ENCODE measurements around the gene ATP6V0A4.

ATP6V0A4 gene

DNA sequence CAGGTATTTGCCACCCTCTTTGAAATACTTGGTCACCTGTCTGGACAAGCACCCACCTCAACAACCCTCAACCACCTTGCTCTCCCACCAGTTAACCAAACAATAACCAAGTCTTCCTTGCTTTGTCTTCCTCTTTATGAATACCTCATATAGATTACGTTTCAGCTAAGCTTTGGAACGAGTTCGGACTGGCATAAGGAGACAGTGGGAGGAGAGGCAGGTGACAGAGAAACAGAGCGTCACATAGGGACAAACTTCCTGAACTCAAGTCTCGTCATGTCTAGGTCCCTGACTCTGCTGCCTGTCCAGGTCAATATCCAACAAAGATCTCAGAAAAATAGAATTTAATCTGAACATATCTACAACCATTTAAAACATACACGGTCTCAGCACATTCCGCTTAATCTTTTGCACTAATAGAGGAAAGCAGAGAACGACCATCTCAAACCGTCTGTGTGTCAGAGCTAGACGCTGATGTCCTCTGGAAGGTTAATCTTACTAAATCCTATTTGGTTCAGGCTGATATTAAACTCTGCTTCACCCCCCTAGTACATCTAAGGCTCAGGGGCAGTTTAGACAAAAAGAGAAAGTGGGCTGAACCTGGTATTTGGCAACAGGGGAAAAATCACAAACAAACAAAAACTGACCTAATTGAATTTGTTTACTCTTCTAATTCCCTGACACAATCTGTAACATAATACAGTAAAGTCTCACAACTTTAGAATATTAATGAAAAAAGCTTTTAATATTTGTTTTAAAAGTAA is 70.5 kb downstream of the ATP6V0A4 start:
- Histone ChIP-seq H3K79me2 (ENCODE audit: control insufficient read depth, insufficient read depth, low read length) (no peaks in the 10 kb centered on the region), H3K27me3 (ENCODE audit: insufficient read depth, low read length, poor library complexity) (no peaks in the 10 kb centered on the region), H4K8ac (ENCODE audit: low read depth, low read length) (no peak overlapping the region)

GRCh38 chr7:138726288-138726687 is 71.7 kb downstream of the ATP6V0A4 start:
- Histone ChIP-seq H3K79me1 (ENCODE audit: low read length) (no peaks in the 10 kb centered on the region), H2BK120ac (ENCODE audit: low read depth, low read length) (no peak overlapping the region), H3K36me3 (ENCODE audit: control insufficient read depth, insufficient read depth, low read length) (no peaks in the 10 kb centered on the region), H3K4me1 (ENCODE audit: control insufficient read depth, low read depth, low read length) (no peaks in the 10 kb centered on the region), H3K18ac (ENCODE audit: low read length) (no peak overlapping the region), H3K79me2 (ENCODE audit: control insufficient read depth, insufficient read depth, low read length) (no peaks in the 10 kb centered on the region), H2AK5ac (ENCODE audit: low read length) (no peak overlapping the region), H2BK15ac (replicated peaks; ENCODE audit: low read depth) (no peak overlapping the region), H3K27ac (ENCODE audit: low read depth, low read length) (no peak overlapping the region), H3K23ac (ENCODE audit: low read length) (no peak overlapping the region), H3K4ac (ENCODE audit: low read depth, low read length) (no peak overlapping the region), H4K8ac (ENCODE audit: low read depth, low read length) (no peak overlapping the region), H3K4me3 (ENCODE audit: low read length) (no peak overlapping the region), H3K56ac (ENCODE audit: low read length) (no peak overlapping the region), H3K27me3 (ENCODE audit: insufficient read depth, low read length, poor library complexity) (no peaks in the 10 kb centered on the region), H4K5ac (ENCODE audit: low read length) (no peak overlapping the region), H2BK5ac (ENCODE audit: low read length) (no peak overlapping the region), H3K4me2 (ENCODE audit: low read length) (no peak overlapping the region), H3K9ac (ENCODE audit: low read length) (no peak overlapping the region)
- DNase-seq = no peak
- no CpG with 5 or more reads among the region's 9 CpGs for WGBS (ENCODE audit: extremely low coverage, insufficient coverage, low lambda C conversion rate)

More for the DNA sequence above, 70.5 kb downstream of the ATP6V0A4 start:
- H4K5ac ChIP-seq (ENCODE audit: low read length) = no peak overlapping the region
- no peaks in the 10 kb centered on the region for H3K4me1 ChIP-seq (ENCODE audit: control insufficient read depth, low read depth, low read length)
- no peak overlapping the region for H3K23ac ChIP-seq (ENCODE audit: low read length)
- H3K4me3 ChIP-seq (ENCODE audit: low read length) = no peak overlapping the region
- H3K36me3 ChIP-seq (ENCODE audit: control insufficient read depth, insufficient read depth, low read length) = no peaks in the 10 kb centered on the region
- DNase-seq = no peak
- H2AK5ac ChIP-seq (ENCODE audit: low read length) = no peak overlapping the region
- no peak overlapping the region for H3K4me2 ChIP-seq (ENCODE audit: low read length)
- no peak overlapping the region for H2BK120ac ChIP-seq (ENCODE audit: low read depth, low read length)
- H3K27ac ChIP-seq (ENCODE audit: low read depth, low read length) = no peak overlapping the region
- no peak overlapping the region for H2BK5ac ChIP-seq (ENCODE audit: low read length)
- H3K9ac ChIP-seq (ENCODE audit: low read length) = no peak overlapping the region
- no CpG with 5 or more reads among the region's 10 CpGs for WGBS (ENCODE audit: extremely low coverage, insufficient coverage, low lambda C conversion rate)
- no peak overlapping the region for H3K18ac ChIP-seq (ENCODE audit: low read length)
- H3K79me1 ChIP-seq (ENCODE audit: low read length) = no peaks in the 10 kb centered on the region
- H2BK15ac ChIP-seq (replicated peaks; ENCODE audit: low read depth) = no peak overlapping the region
- H3K4ac ChIP-seq (ENCODE audit: low read depth, low read length) = no peak overlapping the region
- no peak overlapping the region for H3K56ac ChIP-seq (ENCODE audit: low read length)

GRCh38 chr7:138720286-138720685 is 77.7 kb downstream of the ATP6V0A4 start:
- no CpG with 5 or more reads among the region's 4 CpGs for WGBS (ENCODE audit: extremely low coverage, insufficient coverage, low lambda C conversion rate)

GRCh38 chr7:138716889-138717288 is 81.1 kb downstream of the ATP6V0A4 start:
- Histone ChIP-seq H4K5ac (ENCODE audit: low read length) (no peak overlapping the region), H3K79me2 (ENCODE audit: control insufficient read depth, insufficient read depth, low read length) (no peaks in the 10 kb centered on the region), H3K4ac (ENCODE audit: low read depth, low read length) (no peak overlapping the region), H2BK120ac (ENCODE audit: low read depth, low read length) (no peak overlapping the region), H3K36me3 (ENCODE audit: control insufficient read depth, insufficient read depth, low read length) (no peaks in the 10 kb centered on the region), H2BK5ac (ENCODE audit: low read length) (no peak overlapping the region), H3K4me3 (ENCODE audit: low read length) (no peak overlapping the region), H2AK5ac (ENCODE audit: low read length) (no peak overlapping the region), H3K56ac (ENCODE audit: low read length) (no peak overlapping the region), H3K4me2 (ENCODE audit: low read length) (no peak overlapping the region), H3K4me1 (ENCODE audit: control insufficient read depth, low read depth, low read length) (no peaks in the 10 kb centered on the region), H3K23ac (ENCODE audit: low read length) (no peak overlapping the region), H3K9ac (ENCODE audit: low read length) (no peak overlapping the region), H3K79me1 (ENCODE audit: low read length) (no peaks in the 10 kb centered on the region), H3K27me3 (ENCODE audit: insufficient read depth, low read length, poor library complexity) (no peaks in the 10 kb centered on the region), H3K27ac (ENCODE audit: low read depth, low read length) (no peak overlapping the region), H4K8ac (ENCODE audit: low read depth, low read length) (no peak overlapping the region), H3K18ac (ENCODE audit: low read length) (no peak overlapping the region), H2BK15ac (replicated peaks; ENCODE audit: low read depth) (no peak overlapping the region)
- no CpG with 5 or more reads among the region's 7 CpGs for WGBS (ENCODE audit: extremely low coverage, insufficient coverage, low lambda C conversion rate)
- no peak for DNase-seq

More at GRCh38 chr7:138720286-138720685, 77.7 kb downstream of the ATP6V0A4 start:
- no peaks in the 10 kb centered on the region for H3K27me3 ChIP-seq (ENCODE audit: insufficient read depth, low read length, poor library complexity)
- no peak overlapping the region for H2AK5ac ChIP-seq (ENCODE audit: low read length)
- H3K56ac ChIP-seq (ENCODE audit: low read length) = no peak overlapping the region
- H4K5ac ChIP-seq (ENCODE audit: low read length) = no peak overlapping the region
- no peak overlapping the region for H4K8ac ChIP-seq (ENCODE audit: low read depth, low read length)
- no peaks in the 10 kb centered on the region for H3K79me1 ChIP-seq (ENCODE audit: low read length)
- H3K4me2 ChIP-seq (ENCODE audit: low read length) = no peak overlapping the region
- no peak for DNase-seq
- H3K18ac ChIP-seq (ENCODE audit: low read length) = no peak overlapping the region
- no peak overlapping the region for H2BK15ac ChIP-seq (replicated peaks; ENCODE audit: low read depth)
- no peak overlapping the region for H3K27ac ChIP-seq (ENCODE audit: low read depth, low read length)
- H3K4me1 ChIP-seq (ENCODE audit: control insufficient read depth, low read depth, low read length) = no peaks in the 10 kb centered on the region
- H3K23ac ChIP-seq (ENCODE audit: low read length) = no peak overlapping the region
- no peak overlapping the region for H3K9ac ChIP-seq (ENCODE audit: low read length)
- H3K4ac ChIP-seq (ENCODE audit: low read depth, low read length) = no peak overlapping the region
- no peak overlapping the region for H2BK120ac ChIP-seq (ENCODE audit: low read depth, low read length)
- H3K4me3 ChIP-seq (ENCODE audit: low read length) = no peak overlapping the region
- no peaks in the 10 kb centered on the region for H3K36me3 ChIP-seq (ENCODE audit: control insufficient read depth, insufficient read depth, low read length)
- H2BK5ac ChIP-seq (ENCODE audit: low read length) = no peak overlapping the region
- H3K79me2 ChIP-seq (ENCODE audit: control insufficient read depth, insufficient read depth, low read length) = no peaks in the 10 kb centered on the region

DNA sequence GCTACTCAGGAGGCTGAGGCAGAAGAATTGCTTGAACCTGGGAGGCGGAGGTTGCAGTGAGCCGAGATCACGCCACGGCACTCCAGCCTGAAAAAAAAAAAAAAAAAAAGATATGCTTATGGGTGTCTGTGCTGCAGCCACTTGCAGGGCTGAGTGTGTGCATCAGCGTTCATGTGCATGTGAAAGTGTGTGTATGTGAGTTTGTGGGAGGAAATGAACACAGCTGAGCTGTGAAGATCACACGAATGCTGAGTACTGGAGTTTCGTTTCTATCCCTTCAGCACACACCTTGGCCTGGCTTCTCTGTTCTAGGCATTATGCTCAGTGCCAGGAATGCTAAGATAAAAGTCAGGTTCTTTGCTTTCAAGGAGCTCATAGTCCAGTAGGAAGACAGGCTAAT is 84.8 kb downstream of the ATP6V0A4 start:
- no peak overlapping the region for H3K18ac ChIP-seq (ENCODE audit: low read length)
- H3K4me3 ChIP-seq (ENCODE audit: low read length) = no peak overlapping the region
- no peaks in the 10 kb centered on the region for H3K79me2 ChIP-seq (ENCODE audit: control insufficient read depth, insufficient read depth, low read length)
- H4K8ac ChIP-seq (ENCODE audit: low read depth, low read length) = no peak overlapping the region
- no peak overlapping the region for H3K27ac ChIP-seq (ENCODE audit: low read depth, low read length)
- no peak overlapping the region for H3K9ac ChIP-seq (ENCODE audit: low read length)
- no peak overlapping the region for H2BK5ac ChIP-seq (ENCODE audit: low read length)
- no peak overlapping the region for H3K4ac ChIP-seq (ENCODE audit: low read depth, low read length)
- H2BK15ac ChIP-seq (replicated peaks; ENCODE audit: low read depth) = no peak overlapping the region
- no peaks in the 10 kb centered on the region for H3K79me1 ChIP-seq (ENCODE audit: low read length)
- no peak overlapping the region for H3K56ac ChIP-seq (ENCODE audit: low read length)
- no CpG with 5 or more reads among the region's 7 CpGs for WGBS (ENCODE audit: extremely low coverage, insufficient coverage, low lambda C conversion rate)
- H3K4me1 ChIP-seq (ENCODE audit: control insufficient read depth, low read depth, low read length) = no peaks in the 10 kb centered on the region
- H2BK120ac ChIP-seq (ENCODE audit: low read depth, low read length) = no peak overlapping the region
- no peaks in the 10 kb centered on the region for H3K27me3 ChIP-seq (ENCODE audit: insufficient read depth, low read length, poor library complexity)
- H2AK5ac ChIP-seq (ENCODE audit: low read length) = no peak overlapping the region
- no peak overlapping the region for H4K5ac ChIP-seq (ENCODE audit: low read length)
- DNase-seq = no peak
- no peaks in the 10 kb centered on the region for H3K36me3 ChIP-seq (ENCODE audit: control insufficient read depth, insufficient read depth, low read length)
- no peak overlapping the region for H3K4me2 ChIP-seq (ENCODE audit: low read length)
- no peak overlapping the region for H3K23ac ChIP-seq (ENCODE audit: low read length)

GRCh38 chr7:138712652-138713051 is 85.3 kb downstream of the ATP6V0A4 start:
- Histone ChIP-seq H3K36me3 (ENCODE audit: control insufficient read depth, insufficient read depth, low read length) (no peaks in the 10 kb centered on the region), H3K79me1 (ENCODE audit: low read length) (no peaks in the 10 kb centered on the region), H3K9ac (ENCODE audit: low read length) (no peak overlapping the region), H2BK120ac (ENCODE audit: low read depth, low read length) (no peak overlapping the region), H3K4me2 (ENCODE audit: low read length) (no peak overlapping the region), H3K27ac (ENCODE audit: low read depth, low read length) (no peak overlapping the region), H2AK5ac (ENCODE audit: low read length) (no peak overlapping the region), H3K27me3 (ENCODE audit: insufficient read depth, low read length, poor library complexity) (no peaks in the 10 kb centered on the region), H3K4me1 (ENCODE audit: control insufficient read depth, low read depth, low read length) (no peaks in the 10 kb centered on the region), H3K4ac (ENCODE audit: low read depth, low read length) (no peak overlapping the region), H3K4me3 (ENCODE audit: low read length) (no peak overlapping the region), H4K5ac (ENCODE audit: low read length) (no peak overlapping the region), H3K56ac (ENCODE audit: low read length) (no peak overlapping the region), H2BK5ac (ENCODE audit: low read length) (no peak overlapping the region), H2BK15ac (replicated peaks; ENCODE audit: low read depth) (no peak overlapping the region), H3K23ac (ENCODE audit: low read length) (no peak overlapping the region), H3K79me2 (ENCODE audit: control insufficient read depth, insufficient read depth, low read length) (no peaks in the 10 kb centered on the region), H3K18ac (ENCODE audit: low read length) (no peak overlapping the region), H4K8ac (ENCODE audit: low read depth, low read length) (no peak overlapping the region)
- WGBS (ENCODE audit: extremely low coverage, insufficient coverage, low lambda C conversion rate) = no CpG with 5 or more reads among the region's 9 CpGs
- no peak for DNase-seq

Measured in mesendoderm (in vitro differentiated cells).